K562 (cell line): ENCODE results near the gene MRAS. TPM values are rescaled to one million over a fixed set of nuclear protein-coding genes. Genes with fewer than 3 reads are reported as not detected.

Experiments used
- ATAC-seq: fragments of 200-7000 bp; cut with Tn5 transposase; 3 replicates; pipeline ENCODE4 v1.9.1; 2020; ENCODE audit warnings: moderate library complexity
- BruUV-seq: library from RNA; stranded (reverse); fragments of 400-500 nt; replicated peaks from 2 replicates; lab custom pipeline; 2021; lab: Mats Ljungman, UMichigan
- CTCF ChIA-PET: fragments of 300-600 bp; formaldehyde crosslinking; extraction: SDS; loops from one replicate; lab custom pipeline; 2021; ENCODE audit warnings: low intra/inter-chr PET ratio; lab: Yijun Ruan, JAX
- POLR2A ChIA-PET: fragments of 300-600, 350-650 bp; sonication (Branson Sonifier 250); formaldehyde crosslinking; extraction: SDS; loops from one replicate; lab custom pipeline; 2021; ENCODE audit warnings: antibody characterized with exemption, inconsistent platforms; lab: Yijun Ruan, JAX
- DNase-seq, 4 experiments: peaks; one replicate each; pipeline versions ENCODE4 v3.0.0 to v3.0.0-alpha.2; 2011 to 2018; ENCODE audit warnings: low spot score in 3 of 4, mixed read lengths in 3 of 4; ENCODE audit errors: extremely low read depth in 1 of 4
- FAIRE-seq: peaks from 2 replicates; lab custom pipeline; 2011; peaks lifted over from hg19 to GRCh38; lab: Jason Lieb, UNC
- H2AFZ ChIP-seq: 2 replicates; pipeline ENCODE4 v1.6.0; 2011; ENCODE audit warnings: low read depth, low read length, control low read depth, inconsistent platforms
- H3K27ac ChIP-seq: fragments of 200-600 bp; 3 replicates; pipeline ENCODE4 v1.8.0; 2011; ENCODE audit warnings: low read depth, mild to moderate bottlenecking, control low read depth, inconsistent platforms, low read length, moderate library complexity, mixed read lengths; ENCODE audit errors: extremely low read depth
- H3K27me3 ChIP-seq, 2 experiments: fragments of 300-600 bp in 1 of 2; 2 replicates in 1 of 2; 3 replicates in 1 of 2; pipeline versions ENCODE4 v1.6.0 to v1.8.0; 2011; ENCODE audit warnings: inconsistent platforms in 2 of 2, low read length in 2 of 2, mild to moderate bottlenecking in 1 of 2, mixed read lengths in 1 of 2, moderate library complexity in 1 of 2; ENCODE audit not compliant: control insufficient read depth in 2 of 2, insufficient read depth in 2 of 2
- H3K36me3 ChIP-seq: fragments of 300-600 bp; 3 replicates; pipeline ENCODE4 v1.8.0; 2011; ENCODE audit warnings: mild to moderate bottlenecking, low read length, inconsistent platforms; ENCODE audit not compliant: control insufficient read depth, insufficient read depth
- H3K4me1 ChIP-seq, 2 experiments: fragments of 200-600 bp in 1 of 2; replicated peaks in 1 of 2; 2 replicates in 1 of 2; 3 replicates in 1 of 2; pipeline versions ENCODE4 v1.5.1 to v1.8.0; 2011; ENCODE audit warnings: inconsistent platforms in 2 of 2, low read length in 2 of 2, mild to moderate bottlenecking in 1 of 2, mixed read lengths in 1 of 2, moderate library complexity in 1 of 2; ENCODE audit not compliant: control insufficient read depth in 2 of 2, insufficient read depth in 2 of 2
- H3K4me2 ChIP-seq: 2 replicates; pipeline ENCODE4 v1.6.1; 2011; ENCODE audit warnings: low read length, control low read depth, inconsistent platforms, mixed read lengths; ENCODE audit not compliant: insufficient read depth
- H3K4me3 ChIP-seq: fragments of 200-600 bp; sonication (generic), shearing (Covaris generic); 2 replicates; pipeline ENCODE4 v1.5.1; 2016; ENCODE audit warnings: control low read depth, inconsistent platforms
- H3K79me2 ChIP-seq: fragments of 200-600 bp; 3 replicates; pipeline ENCODE4 v1.8.0; 2011; ENCODE audit warnings: low read length, inconsistent platforms; ENCODE audit not compliant: control insufficient read depth, insufficient read depth
- H3K9ac ChIP-seq, 2 experiments: 2 replicates each; pipeline versions ENCODE4 v1.6.0 to v1.6.1; 2011; ENCODE audit warnings: low read depth in 2 of 2, low read length in 2 of 2, control low read depth in 1 of 2, inconsistent platforms in 1 of 2, mild to moderate bottlenecking in 1 of 2, mixed read lengths in 1 of 2; ENCODE audit not compliant: insufficient read depth in 1 of 2
- H3K9me1 ChIP-seq: one replicate; pipeline ENCODE4 v1.6.0; 2011; ENCODE audit warnings: inconsistent platforms, mild to moderate bottlenecking, low read length, moderate library complexity; ENCODE audit not compliant: control insufficient read depth, insufficient read depth
- H3K9me3 ChIP-seq: replicated peaks from 2 replicates; pipeline ENCODE4 v1.5.1; 2011; ENCODE audit warnings: low read depth, low read length, inconsistent platforms; ENCODE audit not compliant: control insufficient read depth, insufficient read depth
- H4K20me1 ChIP-seq: replicated peaks from 2 replicates; pipeline ENCODE4 v1.6.1; 2011; ENCODE audit warnings: low read length, inconsistent platforms, mixed read lengths; ENCODE audit not compliant: control insufficient read depth, insufficient read depth
- CHD2 ChIP-seq: IDR thresholded peaks from 2 replicates; pipeline ENCODE4 v1.6.1; 2011; ENCODE audit warnings: low read depth, low read length
- E2F1 ChIP-seq: sonication (generic); formaldehyde crosslinking; IDR thresholded peaks from 2 replicates; pipeline ENCODE4 v1.8.1; 2023; ENCODE audit warnings: mild to moderate bottlenecking, missing genetic modification reagents, moderate library complexity
- HLTF ChIP-seq: fragments of 450-650 bp; IDR thresholded peaks from 2 replicates; pipeline ENCODE4 v1.6.1; 2016
- KDM1A ChIP-seq, 2 experiments: fragments of 450-650 bp; IDR thresholded peaks; 2 replicates each; pipeline ENCODE4 v1.6.1; 2016; ENCODE audit warnings: mild to moderate bottlenecking in 2 of 2
- L3MBTL2 ChIP-seq: fragments of 450-650 bp; IDR thresholded peaks from 2 replicates; pipeline ENCODE4 v1.6.1; 2016; ENCODE audit warnings: mild to moderate bottlenecking, moderate library complexity
- NFE2L1 ChIP-seq: fragments of 450-650 bp; IDR thresholded peaks from 2 replicates; pipeline ENCODE4 v1.6.1; 2016; ENCODE audit warnings: missing genetic modification characterization, low read depth, mild to moderate bottlenecking, missing compliant biosample characterization, moderate library complexity, borderline replicate concordance
- TAF9B ChIP-seq: fragments of 450-650 bp; IDR thresholded peaks from 2 replicates; pipeline ENCODE4 v1.6.1; 2018; ENCODE audit warnings: mild to moderate bottlenecking; ENCODE audit not compliant: partially characterized antibody
- whole genome bisulfite sequencing: fragments of 100-300 bp; shearing (Covaris generic); methylation state at CpG from one replicate; pipeline ENCODE4 v1.1.6; 2016; ENCODE audit warnings: low coverage, mixed read lengths; ENCODE audit not compliant: insufficient coverage; ENCODE audit errors: missing lambda C conversion rate; 5-methylcytosine and 5-hydroxymethylcytosine counted together
- in situ Hi-C: fragments of 300-500 bp; cut with MboI; formaldehyde crosslinking; loops from 4 replicates; pipeline ENCODE4 v1.15.0; 2018; ENCODE audit warnings: inconsistent platforms, mixed read lengths
- intact Hi-C: fragments of 100-400 bp; cut with micrococcal nuclease; formaldehyde crosslinking; loops from 2 replicates; pipeline ENCODE4 v1.14.2; 2022
- polyA plus RNA-seq, 8 experiments: library from polyadenylated mRNA; depleted of rRNA in 4 of 8; stranded (reverse) in 5 of 8; unstranded in 3 of 8; fragments of >200 nt; fragmentation: Nextera tagmentation in 2 of 8; fragmentation: Illumina TruSeq in 1 of 8; extraction: Ambion mirVana in 2 of 8; extraction: Trizol in 1 of 8; gene quantifications; 2 replicates each; pipeline versions ENCODE4 v1.2.1 to v1.2.3, GENCODE V29; 2011 to 2014; ENCODE audit warnings: inconsistent platforms in 1 of 8, missing spikeins in 1 of 8
- total RNA-seq, 7 experiments: library from RNA; depleted of rRNA in 6 of 7; stranded (reverse); fragments of >200 nt in 6 of 7; fragmentation: Illumina TruSeq in 2 of 7; extraction: Trizol in 2 of 7; gene quantifications; 2 replicates each; pipeline versions ENCODE4 v1.2.1 to v1.2.3, GENCODE V29; 2011 to 2021; ENCODE audit warnings: low replicate concordance in 1 of 7

MRAS gene
- total and polyA plus RNA-seq, 9 of the 15 experiments (the other 6 are each of a cell fraction or from before 2014, with no cell fraction given) = 1.5 to 10.0 (median 5.0) TPM

GRCh38 chr3:138338811-138339210 is 9.6 kb upstream of the MRAS start:
- intact Hi-C loops = loop anchor here (10.0 kb wide), 1 partner anchor 46 kb away; no protein-coding TSS in a partner anchor
- H3K36me3 ChIP-seq = no peaks in the 10 kb centered on the region
- 57% methylated on average over 3 of the region's 5 CpGs for WGBS
- ATAC-seq (no peak), FAIRE-seq (no peak), DNase-seq (no peak)
- no TSS peak for BruUV-seq
- no peak overlapping the region for H3K9ac ChIP-seq
- no peak for TF ChIP-seq CHD2
- no peak for TF ChIP-seq NFE2L1 (tag)
- TF ChIP-seq KDM1A (IDR thresholded peaks at IDR 0.05) = no peak
- TF ChIP-seq L3MBTL2 = no peak
- TF ChIP-seq E2F1 (CRISPR knock-in tag) = no peak
- no peak for TF ChIP-seq TAF9B
- TF ChIP-seq HLTF = no peak
- TF ChIP-seq, all 486 proteins: peak for 0
- Histone ChIP-seq H3K9me1 (no peaks in the 10 kb centered on the region), H3K4me1 (no peaks in the 10 kb centered on the region), H3K79me2 (no peaks in the 10 kb centered on the region), H3K4me2 (no peak overlapping the region), H3K27ac (no peak overlapping the region), H3K4me3 (no peak overlapping the region), H2AFZ (no peak overlapping the region), H3K27me3 (peaks cover 0 to 10% of the 10 kb centered on the region in 2 experiments; a peak in 1 of 5 replicates), H3K9me3 (no peaks in the 10 kb centered on the region), H4K20me1 (no peaks in the 10 kb centered on the region)
- POLR2A ChIA-PET = interaction anchor here (0.9 kb wide), 1 partner anchor 11 kb away, joined by 3 read pairs; no protein-coding TSS in a partner anchor
- in situ Hi-C loops = no loop called here
- CTCF ChIA-PET = no interaction called here
